ENCODE results near the gene ARID1A. TPM values are rescaled to one million over a fixed set of nuclear protein-coding genes. Genes with fewer than 3 reads are reported as not detected.
A peak's percentile ranks its signal among the peaks of the same experiment; 100 is the strongest.

Gene ARID1A
- total RNA-seq, 1 donor: 22.8 TPM

DNA sequence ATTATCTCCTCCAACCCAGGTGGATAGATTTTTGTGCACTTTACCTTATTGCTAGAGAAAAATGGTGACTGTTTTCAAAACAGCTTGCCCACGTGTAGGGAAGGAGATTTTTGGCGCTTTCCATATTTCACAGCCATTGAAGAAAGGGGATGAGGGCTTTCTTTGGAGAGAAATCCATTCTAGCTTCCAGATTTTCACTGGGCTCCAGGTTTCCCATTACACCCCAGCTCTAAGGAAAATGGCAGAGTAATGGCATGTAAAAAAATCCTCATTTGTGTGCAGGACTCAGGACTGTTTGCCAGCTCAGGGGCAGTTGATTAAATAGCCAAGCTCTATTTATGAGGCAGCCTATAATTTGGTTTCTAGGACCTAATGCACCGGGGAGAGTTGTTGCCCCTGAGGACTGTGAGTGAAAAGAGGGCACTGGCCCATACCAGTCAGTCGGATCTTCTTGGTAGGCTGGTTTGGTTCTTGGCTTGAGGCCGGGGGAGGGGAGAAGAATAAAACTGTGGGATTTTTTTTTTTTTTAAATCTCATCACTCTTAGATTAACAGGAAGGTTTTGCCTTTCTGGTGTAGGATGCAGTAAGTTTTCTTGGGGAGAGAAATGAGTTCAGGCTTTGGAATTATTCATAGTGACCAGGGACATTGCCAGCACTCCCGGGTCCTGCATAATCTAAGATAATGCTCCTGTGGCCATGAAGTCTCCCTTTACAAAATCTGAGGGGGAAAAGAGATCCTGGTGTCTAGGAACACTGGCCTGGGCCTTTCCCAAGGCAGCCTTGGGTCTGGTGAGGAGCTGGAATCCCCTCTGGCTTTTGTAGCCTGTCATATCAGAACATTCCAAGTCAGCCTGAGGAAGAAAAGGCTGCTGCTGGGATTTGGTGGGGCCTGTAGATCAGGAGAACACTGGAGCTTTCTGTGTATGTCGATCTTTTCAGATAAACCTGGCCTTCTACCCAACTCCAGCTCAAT lies 1.9 kb upstream of the ARID1A start:
- TF ChIP-seq, protein P1, sequence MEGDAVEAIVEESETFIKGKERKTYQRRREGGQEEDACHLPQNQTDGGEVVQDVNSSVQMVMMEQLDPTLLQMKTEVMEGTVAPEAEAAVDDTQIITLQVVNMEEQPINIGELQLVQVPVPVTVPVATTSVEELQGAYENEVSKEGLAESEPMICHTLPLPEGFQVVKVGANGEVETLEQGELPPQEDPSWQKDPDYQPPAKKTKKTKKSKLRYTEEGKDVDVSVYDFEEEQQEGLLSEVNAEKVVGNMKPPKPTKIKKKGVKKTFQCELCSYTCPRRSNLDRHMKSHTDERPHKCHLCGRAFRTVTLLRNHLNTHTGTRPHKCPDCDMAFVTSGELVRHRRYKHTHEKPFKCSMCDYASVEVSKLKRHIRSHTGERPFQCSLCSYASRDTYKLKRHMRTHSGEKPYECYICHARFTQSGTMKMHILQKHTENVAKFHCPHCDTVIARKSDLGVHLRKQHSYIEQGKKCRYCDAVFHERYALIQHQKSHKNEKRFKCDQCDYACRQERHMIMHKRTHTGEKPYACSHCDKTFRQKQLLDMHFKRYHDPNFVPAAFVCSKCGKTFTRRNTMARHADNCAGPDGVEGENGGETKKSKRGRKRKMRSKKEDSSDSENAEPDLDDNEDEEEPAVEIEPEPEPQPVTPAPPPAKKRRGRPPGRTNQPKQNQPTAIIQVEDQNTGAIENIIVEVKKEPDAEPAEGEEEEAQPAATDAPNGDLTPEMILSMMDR (IDR thresholded peaks at IDR 0.05; ENCODE audit: extremely low read depth, low read depth, low read length): no peak
- Histone ChIP-seq H4K20me1 (ENCODE audit: insufficient read depth, low read length) (peaks cover 12% of the 10 kb centered on the region), H3K4me2 (ENCODE audit: insufficient read depth, low read length) (peak overlapping the region; percentile 93), H3K36me3 (ENCODE audit: insufficient read depth, low read length) (no peaks in the 10 kb centered on the region), H3K4me3 (ENCODE audit: insufficient read depth, low read length) (peak overlapping the region; percentile 75), H3K27me3 (ENCODE audit: insufficient read depth, low read length) (no peaks in the 10 kb centered on the region), H3K27ac (ENCODE audit: low read depth, low read length) (peak overlapping the region; percentile 86), H3K4me1 (ENCODE audit: insufficient read depth, low read length) (peaks cover 27% of the 10 kb centered on the region), H3K9me3 (ENCODE audit: low read depth, low read length) (no peaks in the 10 kb centered on the region), H2AFZ (ENCODE audit: low read length) (peak overlapping the region; percentile 81), H3K79me2 (ENCODE audit: insufficient read depth, low read length) (peaks cover 26% of the 10 kb centered on the region)
- peak; percentile 32 for DNase-seq (ENCODE audit: insufficient read length, low spot score, missing footprints)

DNA sequence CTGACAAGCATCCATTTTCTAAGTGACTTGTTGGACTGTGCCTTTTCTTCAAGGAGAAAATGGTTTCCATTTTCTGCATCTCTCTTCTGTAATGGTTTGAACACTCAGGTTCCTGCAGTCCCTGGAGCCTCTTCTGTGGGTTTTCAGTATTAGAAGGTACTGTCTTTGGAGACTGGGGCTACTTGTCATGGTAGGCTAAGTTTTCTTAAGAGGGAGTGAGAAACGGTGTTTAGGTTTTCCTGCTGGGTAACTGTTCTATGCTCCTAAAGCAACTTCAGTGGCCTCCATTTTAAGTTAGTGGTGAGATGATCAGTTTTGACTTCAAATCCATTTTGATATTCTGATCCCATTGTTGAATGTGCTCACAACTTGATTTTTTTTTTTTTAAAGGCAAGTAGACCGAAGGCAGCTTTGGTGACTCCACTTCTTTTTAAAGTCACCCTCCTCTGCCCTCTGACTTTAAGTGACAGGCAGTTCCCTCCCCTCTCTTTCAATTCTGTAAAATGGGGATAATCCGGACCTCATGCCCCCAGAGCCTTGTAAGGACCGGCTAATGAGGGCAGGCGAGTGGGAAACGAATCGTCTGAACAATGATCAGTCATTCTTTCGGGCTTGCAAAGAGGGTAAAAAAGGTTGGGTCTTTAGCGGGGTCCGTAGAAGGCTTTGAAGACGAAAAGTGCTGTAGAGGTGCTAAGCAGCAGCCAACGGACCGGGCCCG lies 1.0 kb upstream of the ARID1A start:
- Histone ChIP-seq H3K27ac (ENCODE audit: low read depth, low read length) (peak overlapping the region; percentile 61), H3K9me3 (ENCODE audit: low read depth, low read length) (no peaks in the 10 kb centered on the region), H4K20me1 (ENCODE audit: insufficient read depth, low read length) (peaks cover 21% of the 10 kb centered on the region), H3K79me2 (ENCODE audit: insufficient read depth, low read length) (peaks cover 35% of the 10 kb centered on the region), H3K36me3 (ENCODE audit: insufficient read depth, low read length) (no peaks in the 10 kb centered on the region), H2AFZ (ENCODE audit: low read length) (peak overlapping the region; percentile 81), H3K4me1 (ENCODE audit: insufficient read depth, low read length) (peaks cover 36% of the 10 kb centered on the region), H3K4me2 (ENCODE audit: insufficient read depth, low read length) (peak overlapping the region; percentile 85), H3K4me3 (ENCODE audit: insufficient read depth, low read length) (peak overlapping the region; percentile 79), H3K27me3 (ENCODE audit: insufficient read depth, low read length) (no peaks in the 10 kb centered on the region)
- TF ChIP-seq, protein P1 (IDR thresholded peaks at IDR 0.05; ENCODE audit: extremely low read depth, low read depth, low read length): no peak
- no peak for DNase-seq (ENCODE audit: insufficient read length, low spot score, missing footprints)

DNA sequence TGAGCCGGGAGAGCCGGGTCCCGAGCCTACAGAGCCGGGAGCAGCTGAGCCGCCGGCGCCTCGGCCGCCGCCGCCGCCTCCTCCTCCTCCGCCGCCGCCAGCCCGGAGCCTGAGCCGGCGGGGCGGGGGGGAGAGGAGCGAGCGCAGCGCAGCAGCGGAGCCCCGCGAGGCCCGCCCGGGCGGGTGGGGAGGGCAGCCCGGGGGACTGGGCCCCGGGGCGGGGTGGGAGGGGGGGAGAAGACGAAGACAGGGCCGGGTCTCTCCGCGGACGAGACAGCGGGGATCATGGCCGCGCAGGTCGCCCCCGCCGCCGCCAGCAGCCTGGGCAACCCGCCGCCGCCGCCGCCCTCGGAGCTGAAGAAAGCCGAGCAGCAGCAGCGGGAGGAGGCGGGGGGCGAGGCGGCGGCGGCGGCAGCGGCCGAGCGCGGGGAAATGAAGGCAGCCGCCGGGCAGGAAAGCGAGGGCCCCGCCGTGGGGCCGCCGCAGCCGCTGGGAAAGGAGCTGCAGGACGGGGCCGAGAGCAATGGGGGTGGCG lies 371 bp downstream of the ARID1A start:
- no peak overlapping the region for H2AFZ ChIP-seq (ENCODE audit: low read length)
- peak overlapping the region; percentile 53 for H3K27ac ChIP-seq (ENCODE audit: low read depth, low read length)
- no peaks in the 10 kb centered on the region for H3K36me3 ChIP-seq (ENCODE audit: insufficient read depth, low read length)
- DNase-seq (ENCODE audit: insufficient read length, low spot score, missing footprints): no peak
- H4K20me1 ChIP-seq (ENCODE audit: insufficient read depth, low read length): peaks cover 35% of the 10 kb centered on the region
- no peaks in the 10 kb centered on the region for H3K27me3 ChIP-seq (ENCODE audit: insufficient read depth, low read length)
- H3K4me3 ChIP-seq (ENCODE audit: insufficient read depth, low read length): peak overlapping the region; percentile 79
- TF ChIP-seq, protein P1 (IDR thresholded peaks at IDR 0.05; ENCODE audit: extremely low read depth, low read depth, low read length): no peak
- no peaks in the 10 kb centered on the region for H3K9me3 ChIP-seq (ENCODE audit: low read depth, low read length)
- H3K79me2 ChIP-seq (ENCODE audit: insufficient read depth, low read length): peaks cover 49% of the 10 kb centered on the region
- peaks cover 50% of the 10 kb centered on the region for H3K4me1 ChIP-seq (ENCODE audit: insufficient read depth, low read length)
- peak overlapping the region; percentile 98 for H3K4me2 ChIP-seq (ENCODE audit: insufficient read depth, low read length)

All from osteoblast (primary cell).